ENCODE results near the gene FGFBP3.

The FGFBP3 gene

GRCh38 chr10:91856637-91857036 lies 52.6 kb downstream of the FGFBP3 start:
- no peak for DNase-seq (ENCODE audit: low read depth, low spot score)

Data from activated CD4-positive, CD25-positive, alpha-beta regulatory T cell treated with anti-CD3 and anti-CD28 coated beads, Interleukin-2, amount 50 U/mL, for 16 hours (primary cell).